MCF 10A (cell line): Measurements from ENCODE around the gene DUSP9. TPM values are rescaled to one million over a fixed set of nuclear protein-coding genes. Genes with fewer than 3 reads are reported as not detected.

Experiments
- BruUV-seq: library from RNA; stranded (reverse); fragments of 400-500 nt; replicated peaks from 2 replicates; lab custom pipeline; 2021; lab: Mats Ljungman, UMichigan
- CTCF ChIA-PET: fragments of 300-600 bp; sonication (Branson Sonifier 250); formaldehyde crosslinking; extraction: SDS; loops from one replicate; lab custom pipeline; 2021; ENCODE audit warnings: antibody characterized with exemption, inconsistent platforms; lab: Yijun Ruan, JAX
- POLR2A ChIA-PET: fragments of 300-600, 350-650 bp; sonication (Branson Sonifier 250); formaldehyde crosslinking; extraction: SDS; loops from one replicate; lab custom pipeline; 2020; ENCODE audit warnings: antibody characterized with exemption, inconsistent platforms; lab: Yijun Ruan, JAX
- DNase-seq: peaks from one replicate; pipeline ENCODE4 v3.0.0-alpha.2; 2018; ENCODE audit not compliant: unreplicated experiment
- H3K27ac Mint-ChIP-seq: one replicate; pipeline ENCODE4 v1.8.0; 2022; ENCODE audit warnings: mild to moderate bottlenecking, low read depth, mixed read lengths; ENCODE audit not compliant: unreplicated experiment
- H3K27me3 Mint-ChIP-seq: one replicate; pipeline ENCODE4 v1.8.0; 2022; ENCODE audit warnings: mixed read lengths; ENCODE audit not compliant: insufficient read depth, unreplicated experiment
- H3K36me3 Mint-ChIP-seq: one replicate; pipeline ENCODE4 v1.8.0; 2022; ENCODE audit warnings: mild to moderate bottlenecking, moderate library complexity, mixed read lengths; ENCODE audit not compliant: insufficient read depth, unreplicated experiment
- H3K4me1 Mint-ChIP-seq: one replicate; pipeline ENCODE4 v1.8.0; 2022; ENCODE audit warnings: mixed read lengths; ENCODE audit not compliant: insufficient read depth, unreplicated experiment
- H3K4me3 Mint-ChIP-seq: one replicate; pipeline ENCODE4 v1.8.0; 2022; ENCODE audit warnings: mild to moderate bottlenecking, moderate library complexity, mixed read lengths; ENCODE audit not compliant: unreplicated experiment
- H3K9me3 Mint-ChIP-seq: one replicate; pipeline ENCODE4 v1.8.0; 2022; ENCODE audit warnings: mixed read lengths; ENCODE audit not compliant: unreplicated experiment
- CTCF ChIP-seq: fragments of 200-600 bp; IDR thresholded peaks from one replicate; pipeline ENCODE4 v1.8.0; 2022; ENCODE audit warnings: antibody characterized with exemption, mild to moderate bottlenecking; ENCODE audit not compliant: unreplicated experiment
- intact Hi-C: fragments of 100-400 bp; cut with micrococcal nuclease; formaldehyde crosslinking; loops from 2 replicates; pipeline ENCODE4 v1.14.1; 2022
- total RNA-seq: library from RNA; stranded (reverse); gene quantifications from 2 replicates; pipeline ENCODE4 v1.2.3, GENCODE V29; 2022

The DUSP9 gene
- total RNA-seq, 1 experiment from 2014 or later = not detected

- no peak for TF ChIP-seq CTCF
- BruUV-seq = no TSS peak
- H3K27ac Mint-ChIP-seq = no peak overlapping the region
Measured at GRCh38 chrX:153649915-153650782, 3.1 kb downstream of the DUSP9 start.

GRCh38 chrX:153650959-153651358, 4.0 kb downstream of the DUSP9 start:
- no peak overlapping the region for H3K27ac Mint-ChIP-seq
- H3K4me3 Mint-ChIP-seq = no peak overlapping the region
- no peaks in the 10 kb centered on the region for H3K9me3 Mint-ChIP-seq
- TF ChIP-seq CTCF = no peak
- intact Hi-C loops = no loop called here
- peaks cover 6% of the 10 kb centered on the region for H3K36me3 Mint-ChIP-seq
- POLR2A ChIA-PET = no interaction called here
- DNase-seq = no peak
- BruUV-seq = no TSS peak
- CTCF ChIA-PET = interaction anchor here (0.6 to 1.8 kb wide), 4 partner anchors 10 to 42 kb away, joined by 4 to 7 read pairs (median 4); no protein-coding TSS in a partner anchor
- H3K27me3 Mint-ChIP-seq = no peaks in the 10 kb centered on the region
- peaks cover 6% of the 10 kb centered on the region for H3K4me1 Mint-ChIP-seq

More at GRCh38 chrX:153649915-153650782, 3.1 kb downstream of the DUSP9 start:
- Mint-ChIP-seq H3K4me1 (peaks cover 6% of the 10 kb centered on the region), H3K4me3 (no peak overlapping the region), H3K27me3 (no peaks in the 10 kb centered on the region), H3K36me3 (no peaks in the 10 kb centered on the region), H3K9me3 (no peaks in the 10 kb centered on the region)
- intact Hi-C loops = no loop called here
- ChIA-PET POLR2A (no interaction called here), CTCF (interaction anchor here (0.5 to 1.8 kb wide), 4 partner anchors 12 to 135 kb away, joined by 3 to 7 read pairs (median 4); no protein-coding TSS in a partner anchor)
- no peak for DNase-seq

GRCh38 chrX:153651540-153652079, 4.6 kb downstream of the DUSP9 start:
- POLR2A ChIA-PET = no interaction called here
- BruUV-seq = no TSS peak
- Mint-ChIP-seq H3K27ac (no peak overlapping the region), H3K36me3 (peaks cover 6% of the 10 kb centered on the region), H3K27me3 (no peaks in the 10 kb centered on the region), H3K4me3 (no peak overlapping the region), H3K9me3 (no peaks in the 10 kb centered on the region), H3K4me1 (no peaks in the 10 kb centered on the region)
- TF ChIP-seq CTCF = peak; percentile 12
- CTCF ChIA-PET = interaction anchor here (0.9 to 1.8 kb wide), 2 partner anchors 10 to 12 kb away, joined by 4 to 7 read pairs; no protein-coding TSS in a partner anchor
- DNase-seq = peak; percentile 14
- intact Hi-C loops = no loop called here

- BruUV-seq = no TSS peak
- no peak for TF ChIP-seq CTCF
- no peaks in the 10 kb centered on the region for H3K4me1 Mint-ChIP-seq
- H3K27ac Mint-ChIP-seq = no peak overlapping the region
- no peak for DNase-seq
- peaks cover 2% of the 10 kb centered on the region for H3K9me3 Mint-ChIP-seq
- no peaks in the 10 kb centered on the region for H3K27me3 Mint-ChIP-seq
- POLR2A ChIA-PET = interaction anchor here (0.9 kb wide), 1 partner anchor 14 kb away, joined by 3 read pairs; no protein-coding TSS in a partner anchor
- CTCF ChIA-PET = interaction anchor here (0.6 to 3.0 kb wide), 5 partner anchors 9 to 49 kb away, joined by 3 to 14 read pairs (median 3); no protein-coding TSS in a partner anchor
- peaks cover 6% of the 10 kb centered on the region for H3K36me3 Mint-ChIP-seq
- H3K4me3 Mint-ChIP-seq = no peak overlapping the region
- intact Hi-C loops = no loop called here
Measured at GRCh38 chrX:153653556-153653955, 6.6 kb downstream of the DUSP9 start.
